T-cell (primary cell): ENCODE measurements around the gene IFI6. TPM values are rescaled to one million over a fixed set of nuclear protein-coding genes. Genes with fewer than 3 reads are reported as not detected.

ENCODE experiments used
- ATAC-seq, 4 experiments: fragments of 200-7000 bp in 3 of 4; fragments of 150-1000 bp in 1 of 4; cut with Tn5 transposase; replicated peaks in 1 of 4; 1 replicate in 3 of 4; 2 replicates in 1 of 4; pipeline ENCODE4 v1.10.0; 2021; ENCODE audit warnings: moderate library complexity in 3 of 4, mild to moderate bottlenecking in 2 of 4, moderate number of reproducible peaks in 1 of 4
- CTCF ChIA-PET, 2 donors: fragments of 300-600 bp; sonication (Branson Sonifier 250); formaldehyde crosslinking; loops; one replicate each; lab custom pipeline; 2022; ENCODE audit warnings: antibody characterized with exemption in 2 of 2; lab: Charles Lee
- POLR2A ChIA-PET, 2 donors: fragments of 300-600 bp; sonication (Branson Sonifier 250); formaldehyde crosslinking; loops; one replicate each; lab custom pipeline; 2022; ENCODE audit warnings: antibody characterized with exemption in 2 of 2; lab: Charles Lee
- DNase-seq, 35 experiments: peaks; one replicate each; pipeline versions ENCODE4 v3.0.0 to v3.0.0-alpha.2; 2013 to 2023
- H3K27ac ChIP-seq: one replicate; pipeline ENCODE4 v1.5.1; 2013; ENCODE audit warnings: low read length
- H3K27me3 ChIP-seq, 2 experiments: replicated peaks in 1 of 2; 1 replicate in 1 of 2; 2 replicates in 1 of 2; pipeline versions ENCODE4 v1.6.1 to v1.7.0; 2013; ENCODE audit warnings: low read length in 1 of 2, mixed read lengths in 1 of 2; ENCODE audit not compliant: control insufficient read depth in 2 of 2, insufficient read depth in 2 of 2; ENCODE audit errors: extremely low read depth in 1 of 2
- H3K36me3 ChIP-seq, 2 donors: 1 replicate in 1 of 2; 2 replicates in 1 of 2; pipeline versions ENCODE4 v1.6.1 to v1.7.0; 2013; ENCODE audit warnings: low read length in 1 of 2; ENCODE audit not compliant: control insufficient read depth in 2 of 2, insufficient read depth in 1 of 2; ENCODE audit errors: extremely low read depth in 1 of 2
- H3K4me1 ChIP-seq, 2 experiments: 1 replicate in 1 of 2; 2 replicates in 1 of 2; pipeline versions ENCODE4 v1.6.1 to v1.7.0; 2013; ENCODE audit warnings: low read length in 2 of 2, mixed read lengths in 1 of 2; ENCODE audit not compliant: insufficient read depth in 2 of 2, control insufficient read depth in 1 of 2; ENCODE audit errors: extremely low read depth in 1 of 2
- H3K4me3 ChIP-seq, 2 donors: 1 replicate in 1 of 2; 2 replicates in 1 of 2; pipeline versions ENCODE4 v1.5.1 to v1.7.0; 2013; ENCODE audit warnings: mild to moderate bottlenecking in 2 of 2, low read length in 1 of 2, moderate library complexity in 1 of 2; ENCODE audit not compliant: control insufficient read depth in 1 of 2; ENCODE audit errors: extremely low read depth in 1 of 2
- H3K9me3 ChIP-seq: 2 replicates; pipeline ENCODE4 v1.7.0; 2013
- H3K27ac Mint-ChIP-seq, 2 donors: one replicate each; pipeline ENCODE4 v1.8.0; 2020 to 2021; ENCODE audit warnings: mild to moderate bottlenecking in 2 of 2, mixed read lengths in 2 of 2
- H3K27me3 Mint-ChIP-seq, 2 donors: one replicate each; pipeline ENCODE4 v1.8.0; 2021 to 2022; ENCODE audit warnings: mixed read lengths in 2 of 2
- H3K36me3 Mint-ChIP-seq: one replicate; pipeline ENCODE4 v1.8.0; 2021; ENCODE audit warnings: mixed read lengths
- H3K4me1 Mint-ChIP-seq, 3 donors: one replicate each; pipeline ENCODE4 v1.8.0; 2020 to 2022; ENCODE audit warnings: mixed read lengths in 3 of 3, mild to moderate bottlenecking in 1 of 3
- H3K4me3 Mint-ChIP-seq, 3 donors: one replicate each; pipeline ENCODE4 v1.8.0; 2020 to 2022; ENCODE audit warnings: mild to moderate bottlenecking in 3 of 3, mixed read lengths in 3 of 3, moderate library complexity in 3 of 3
- H3K9me3 Mint-ChIP-seq, 3 donors: one replicate each; pipeline ENCODE4 v1.8.0; 2020 to 2022; ENCODE audit warnings: mixed read lengths in 3 of 3
- WGBS: methylation state at CpG from one replicate; pipeline ENCODE4 v1.1.5; 2013; ENCODE audit warnings: missing lambda C conversion rate; ENCODE audit not compliant: insufficient coverage; 5-methylcytosine and 5-hydroxymethylcytosine counted together
- total RNA-seq, 35 experiments: library from RNA in 6 of 35; stranded (reverse) in 6 of 35; fragments of 120-200 nt in 1 of 35; gene quantifications; one replicate each; pipeline versions ENCODE4 v1.2.1 to v1.2.4 and lab custom pipeline; 2013 to 2026

Gene IFI6
- total RNA-seq, 5 donors from 2014 or later (not counting 1 experiment from before 2014, with no cell fraction given): 28.2 to 52.1 (median 40.7) TPM

GRCh38 chr1:27662707-27663393 lies 9.1 kb downstream of the IFI6 start:
- ATAC-seq: peak; percentile 66 to 85 (median 82)
- POLR2A ChIA-PET: interaction anchor here in 1 of 2 donors (0.6 to 1.1 kb wide), 2 partner anchors 58 to 63 kb away, joined by 3 to 6 read pairs; partner anchors contain the start of gene FAM76A
- Histone ChIP-seq H3K27ac (peak overlapping the region; percentile 90), H3K4me1 (peaks cover 22 to 54% of the 10 kb centered on the region in 2 experiments), H3K4me3 (peak overlapping the region; percentile 39 to 42), H3K27me3 (no peaks in the 10 kb centered on the region), H3K36me3 (peaks cover 2 to 15% of the 10 kb centered on the region in 2 donors), H3K9me3 (no peaks in the 10 kb centered on the region)
- no peaks in the 10 kb centered on the region for H3K9me3 Mint-ChIP-seq
- WGBS: 2% methylated on average over 11 of the region's 12 CpGs
- peak overlapping the region; percentile 98 to 99 for H3K27ac Mint-ChIP-seq
- peak overlapping the region; percentile 75 to 84 (median 79) for H3K4me3 Mint-ChIP-seq
- no peaks in the 10 kb centered on the region for H3K27me3 Mint-ChIP-seq
- peak; percentile 65 to 95 (median 85) for DNase-seq
- peaks cover 48 to 53% (median 50%) of the 10 kb centered on the region in 3 donors for H3K4me1 Mint-ChIP-seq
- H3K36me3 Mint-ChIP-seq: peaks cover 18% of the 10 kb centered on the region
- CTCF ChIA-PET: interaction anchor here (0.5 to 2.5 kb wide), 41 partner anchors 9 to 1101 kb away, joined by 3 to 50 read pairs (median 4); partner anchors contain the start of genes AHDC1 (in 1 of the 2), FAM76A (in 1 of the 2), IFI6 (in 1 of the 2) and STX12 (in 1 of the 2)

GRCh38 chr1:27662261-27662660 lies 9.7 kb downstream of the IFI6 start:
- Mint-ChIP-seq H3K4me1 (peaks cover 45 to 51% (median 50%) of the 10 kb centered on the region in 3 donors), H3K27ac (peak overlapping the region; percentile 98 to 99), H3K27me3 (no peaks in the 10 kb centered on the region), H3K9me3 (no peaks in the 10 kb centered on the region), H3K36me3 (peaks cover 15% of the 10 kb centered on the region), H3K4me3 (peak overlapping the region; percentile 75 to 84 (median 79))
- H3K36me3 ChIP-seq: peaks cover 2 to 12% of the 10 kb centered on the region in 2 donors
- H3K4me1 ChIP-seq: peaks cover 22 to 54% of the 10 kb centered on the region in 2 experiments
- no peaks in the 10 kb centered on the region for H3K27me3 ChIP-seq
- peak overlapping the region; percentile 90 for H3K27ac ChIP-seq
- ChIA-PET CTCF (interaction anchor here (0.6 to 2.5 kb wide), 27 partner anchors 10 to 406 kb away, joined by 3 to 50 read pairs (median 7); partner anchors contain the start of genes FAM76A (in 1 of the 2), IFI6 (in 1 of the 2) and WASF2 (in 1 of the 2)), POLR2A (interaction anchor here (0.5 to 0.6 kb wide), 2 partner anchors 60 to 378 kb away, joined by 3 to 4 read pairs; no protein-coding TSS in a partner anchor)
- peak overlapping the region in 1 of 2 donors; percentile 42 for H3K4me3 ChIP-seq
- H3K9me3 ChIP-seq: no peaks in the 10 kb centered on the region
- no peak for DNase-seq
- 74% methylated on average over 3 of the region's 5 CpGs for WGBS
- ATAC-seq: no peak

GRCh38 chr1:27661412-27662075 lies 10.4 kb downstream of the IFI6 start:
- Histone ChIP-seq H3K27me3 (no peaks in the 10 kb centered on the region), H3K36me3 (peaks cover 2 to 10% of the 10 kb centered on the region in 2 donors), H3K4me3 (no peak overlapping the region), H3K4me1 (peaks cover 22 to 54% of the 10 kb centered on the region in 2 experiments), H3K9me3 (no peaks in the 10 kb centered on the region), H3K27ac (peak overlapping the region; percentile 85)
- Mint-ChIP-seq H3K27me3 (no peaks in the 10 kb centered on the region), H3K4me1 (peaks cover 45 to 51% (median 50%) of the 10 kb centered on the region in 3 donors), H3K9me3 (no peaks in the 10 kb centered on the region), H3K4me3 (peak overlapping the region in 2 of 3 donors; percentile 37 to 84), H3K27ac (peak overlapping the region; percentile 97 to 99), H3K36me3 (peaks cover 10% of the 10 kb centered on the region)
- DNase-seq: no peak
- ChIA-PET POLR2A (interaction anchor here in 1 of 2 donors (0.5 to 1.0 kb wide), 2 partner anchors 11 to 59 kb away, joined by 3 read pairs; partner anchors contain the start of gene IFI6), CTCF (interaction anchor here (0.6 to 2.5 kb wide), 12 partner anchors 8 to 245 kb away, joined by 3 to 50 read pairs (median 6); partner anchors contain the start of gene FAM76A (in 1 of the 2))
- ATAC-seq: no peak
- WGBS: 97% methylated on average over 5 of the region's 8 CpGs

- POLR2A ChIA-PET: interaction anchor here (0.9 to 1.0 kb wide), 2 partner anchors 12 to 323 kb away, joined by 3 to 6 read pairs; partner anchors contain the start of gene IFI6 (in 1 of the 2)
- H3K4me1 Mint-ChIP-seq: peaks cover 45 to 51% (median 50%) of the 10 kb centered on the region in 3 donors
Measured at GRCh38 chr1:27660300-27660835, 11.6 kb downstream of the IFI6 start.

GRCh38 chr1:27659497-27660299 lies 12.3 kb downstream of the IFI6 start:
- H3K27ac ChIP-seq: peak overlapping the region; percentile 85
- no peaks in the 10 kb centered on the region for H3K36me3 ChIP-seq
- POLR2A ChIA-PET: interaction anchor here in 1 of 2 donors (0.9 kb wide), 1 partner anchor 322 kb away, joined by 6 read pairs; no protein-coding TSS in a partner anchor
- no peaks in the 10 kb centered on the region for H3K27me3 ChIP-seq
- peak overlapping the region; percentile 84 to 90 (median 85) for H3K4me3 Mint-ChIP-seq
- WGBS: 5% methylated on average over 66 of the region's 78 CpGs
- H3K4me3 ChIP-seq: peak overlapping the region; percentile 42 to 50
- CTCF ChIA-PET: interaction anchor here (1.2 kb wide), 2 partner anchors 10 to 52 kb away, joined by 4 to 7 read pairs; no protein-coding TSS in a partner anchor
- H3K27ac Mint-ChIP-seq: peak overlapping the region; percentile 97 to 99
- H3K9me3 ChIP-seq: no peaks in the 10 kb centered on the region
- DNase-seq (peak; percentile 67 to 92 (median 79)), ATAC-seq (peak; percentile 67 to 75 (median 67))
- H3K27me3 Mint-ChIP-seq: no peaks in the 10 kb centered on the region
- H3K9me3 Mint-ChIP-seq: no peaks in the 10 kb centered on the region
- no peaks in the 10 kb centered on the region for H3K36me3 Mint-ChIP-seq
- H3K4me1 ChIP-seq: peaks cover 22 to 54% of the 10 kb centered on the region in 2 experiments
- peaks cover 45 to 54% (median 50%) of the 10 kb centered on the region in 3 donors for H3K4me1 Mint-ChIP-seq

More at GRCh38 chr1:27660300-27660835, 11.6 kb downstream of the IFI6 start:
- Histone ChIP-seq H3K9me3 (no peaks in the 10 kb centered on the region), H3K27me3 (no peaks in the 10 kb centered on the region), H3K4me1 (peaks cover 22 to 54% of the 10 kb centered on the region in 2 experiments), H3K4me3 (peak overlapping the region; percentile 41 to 42), H3K27ac (peak overlapping the region; percentile 85), H3K36me3 (no peaks in the 10 kb centered on the region)
- Mint-ChIP-seq H3K27me3 (no peaks in the 10 kb centered on the region), H3K36me3 (no peaks in the 10 kb centered on the region), H3K4me3 (peak overlapping the region; percentile 84 to 90 (median 85)), H3K27ac (peak overlapping the region; percentile 97 to 99), H3K9me3 (no peaks in the 10 kb centered on the region)
- CTCF ChIA-PET: interaction anchor here (0.6 to 1.2 kb wide), 3 partner anchors 9 to 53 kb away, joined by 3 to 7 read pairs (median 4); no protein-coding TSS in a partner anchor
- WGBS: 78% methylated on average over 6 of the region's 10 CpGs
- ATAC-seq (no peak), DNase-seq (peak in 2 of 35 experiments; percentile 10 to 53)
